HS-27A (cell line): Measurements from ENCODE around the gene ASIC4.

Source experiments
- DNase-seq: peaks from one replicate; pipeline ENCODE4 v3.0.0-alpha.2; 2012; ENCODE audit warnings: low read depth, missing footprints

Gene ASIC4

GRCh38 chr2:219536425-219536824 lies 22.1 kb downstream of the ASIC4 start:
- DNase-seq: no peak

GRCh38 chr2:219536967-219537366 lies 22.7 kb downstream of the ASIC4 start:
- DNase-seq: no peak

GRCh38 chr2:219537657-219538488 lies 23.6 kb downstream of the ASIC4 start:
- no peak for DNase-seq

GRCh38 chr2:219538504-219538951 lies 24.2 kb downstream of the ASIC4 start:
- no peak for DNase-seq

GRCh38 chr2:219538956-219539788 lies 24.9 kb downstream of the ASIC4 start:
- DNase-seq: no peak

GRCh38 chr2:219539926-219540678 lies 25.8 kb downstream of the ASIC4 start:
- DNase-seq: no peak

- DNase-seq: no peak
These were observed 26.7 kb downstream of the ASIC4 start for GRCh38 chr2:219540784-219541504.

- no peak for DNase-seq
These were observed 27.4 kb downstream of the ASIC4 start for GRCh38 chr2:219541611-219542180.

- no peak for DNase-seq
These were observed 28.8 kb downstream of the ASIC4 start for GRCh38 chr2:219542931-219543595.

GRCh38 chr2:219543596-219544358 lies 29.5 kb downstream of the ASIC4 start, which contains the start of the genes CHPF and TMEM198:
Gene CHPF, minus strand, starts transcription at chr2:219543809. Its CDS starts 271 bp downstream, at chr2:219543538.
Gene TMEM198, plus strand, starts transcription at chr2:219544028. Its CDS starts 700 bp downstream, at chr2:219544728.
- peak; percentile 64 for DNase-seq

- no peak for DNase-seq
These were observed 30.3 kb downstream of the ASIC4 start for GRCh38 chr2:219544567-219544966.

- DNase-seq: no peak
These were observed 31.1 kb downstream of the ASIC4 start for GRCh38 chr2:219545295-219545942.

GRCh38 chr2:219545943-219546352 lies 31.7 kb downstream of the ASIC4 start:
- DNase-seq: no peak

GRCh38 chr2:219547621-219548020 lies 33.3 kb downstream of the ASIC4 start:
- DNase-seq: no peak

- no peak for DNase-seq
These were observed 34.7 kb downstream of the ASIC4 start for GRCh38 chr2:219548990-219549389.

- no peak for DNase-seq
These were observed 35.3 kb downstream of the ASIC4 start for GRCh38 chr2:219549619-219550018.

- DNase-seq: no peak
These were observed 37.4 kb downstream of the ASIC4 start for GRCh38 chr2:219551441-219552381.
